SK-N-SH (cell line): ENCODE results near the gene PTPRJ.

Experiments
- CTCF ChIP-seq: fragments of 200-600 bp; sonication (generic); IDR thresholded peaks from 2 replicates; pipeline ENCODE4 v1.6.1; 2017; ENCODE audit warnings: antibody characterized with exemption, mild to moderate bottlenecking, moderate library complexity
- EP300 ChIP-seq, 2 experiments: IDR thresholded peaks; 2 replicates each; pipeline versions ENCODE4 v1.4.0 to v1.6.1; 2012; ENCODE audit warnings: borderline replicate concordance in 1 of 2, low read depth in 1 of 2, low read length in 1 of 2
- EZH2phosphoT487 ChIP-seq: fragments of 200-600 bp; sonication (generic); IDR thresholded peaks from 2 replicates; pipeline ENCODE4 v1.6.1; 2017; ENCODE audit warnings: low read depth, mixed run types, mild to moderate bottlenecking, antibody characterized with exemption, moderate library complexity, borderline replicate concordance
- IRF3 ChIP-seq: fragments of 150-350 bp; IDR thresholded peaks from 2 replicates; pipeline ENCODE4 v1.6.1; 2016; ENCODE audit warnings: mild to moderate bottlenecking, low read depth, low read length
- MAX ChIP-seq: IDR thresholded peaks from 2 replicates; pipeline ENCODE4 v1.4.0; 2012; ENCODE audit warnings: low read depth
- MXI1 ChIP-seq: IDR thresholded peaks from 2 replicates; pipeline ENCODE4 v1.6.1; 2012; ENCODE audit warnings: mild to moderate bottlenecking, low read depth, low read length, improper control_type of control experiment
- POLR2AphosphoS5 ChIP-seq: IDR thresholded peaks from 2 replicates; pipeline ENCODE4 v1.6.1; 2012; ENCODE audit warnings: low read depth, low read length
- RXRA ChIP-seq: IDR thresholded peaks from 2 replicates; pipeline ENCODE4 v1.4.0; 2012; ENCODE audit warnings: low read depth, mild to moderate bottlenecking, borderline replicate concordance

- TF ChIP-seq CTCF (no peak), MXI1 (no peak), EP300 (IDR thresholded peaks at IDR 0.05; ENCODE audit: borderline replicate concordance in 1 of 2, low read depth in 1 of 2, low read length in 1 of 2) (no peak), EZH2phosphoT487 (no peak), MAX (no peak), RXRA (no peak), IRF3 (no peak), POLR2AphosphoS5 (no peak)
These were observed 60.6 kb downstream of the PTPRJ start for GRCh38 chr11:48040830-48041444.
